ENCODE data around the gene CDC37L1.

- no peak for TF ChIP-seq ZNF274 (IDR thresholded peaks at IDR 0.05; ENCODE audit: borderline replicate concordance, extremely low read depth, low read length)
- TF ChIP-seq POLR2A (IDR thresholded peaks at IDR 0.05; ENCODE audit: control extremely low read depth in 1 of 2, low read depth in 2 of 2, low read length in 2 of 2), result no peak
- TF ChIP-seq CTCF (IDR thresholded peaks at IDR 0.05; ENCODE audit: control extremely low read depth in 1 of 3, insufficient read depth in 1 of 3, low read depth in 1 of 3, low read length in 3 of 3), result no peak
- no peak for TF ChIP-seq NRF1 (IDR thresholded peaks at IDR 0.05; ENCODE audit: low read depth, low read length)
These were observed 12.4 kb downstream of the CDC37L1 start for GRCh38 chr9:4691795-4692194.
